ENCODE data around the gene C10orf105.
A peak's percentile ranks its signal among the peaks of the same experiment; 100 is the strongest.

C10orf105 gene

DNA sequence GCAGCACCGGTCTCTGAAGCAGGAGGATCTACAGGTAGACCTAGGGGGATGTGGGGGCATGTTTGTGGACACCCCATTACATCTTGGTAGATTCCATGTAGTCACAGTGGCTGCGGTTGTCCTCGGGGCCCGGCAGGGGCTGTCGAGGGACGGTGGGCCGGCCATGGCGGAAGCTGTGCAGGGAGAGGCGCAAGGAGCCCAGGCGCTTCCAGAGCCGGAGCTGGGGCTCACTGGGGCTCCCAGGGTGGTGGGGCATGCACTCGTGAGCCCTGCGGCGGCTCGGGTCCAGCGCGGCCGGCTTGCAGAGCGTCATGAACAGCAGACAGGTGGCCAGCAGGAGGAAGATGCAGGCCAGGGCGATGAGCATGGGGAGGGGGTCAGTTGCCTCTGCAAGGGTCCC lies 3.7 kb downstream of the C10orf105 start:
- DNase-seq: no peak

DNA sequence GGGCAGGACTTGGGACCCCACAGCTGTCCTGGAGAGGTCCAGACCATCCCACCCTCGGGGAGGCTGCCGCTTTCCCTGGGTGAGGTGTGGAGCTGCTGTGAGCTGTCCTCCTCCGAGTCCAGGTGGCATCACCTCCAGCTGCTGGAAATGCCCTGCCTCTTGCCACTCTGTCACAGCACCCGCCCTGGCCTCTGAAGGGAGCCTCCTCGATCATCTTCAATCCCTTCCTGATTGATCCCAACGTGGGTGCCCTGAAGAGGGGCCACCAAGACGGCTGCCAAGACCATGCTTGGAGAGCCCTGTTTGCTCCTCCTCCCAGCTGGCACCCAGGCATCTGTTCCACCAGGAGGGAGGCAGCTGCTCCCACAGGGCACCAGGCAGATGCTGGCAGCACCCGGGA lies 4.6 kb downstream of the C10orf105 start:
- peak; percentile 28 for DNase-seq

DNA sequence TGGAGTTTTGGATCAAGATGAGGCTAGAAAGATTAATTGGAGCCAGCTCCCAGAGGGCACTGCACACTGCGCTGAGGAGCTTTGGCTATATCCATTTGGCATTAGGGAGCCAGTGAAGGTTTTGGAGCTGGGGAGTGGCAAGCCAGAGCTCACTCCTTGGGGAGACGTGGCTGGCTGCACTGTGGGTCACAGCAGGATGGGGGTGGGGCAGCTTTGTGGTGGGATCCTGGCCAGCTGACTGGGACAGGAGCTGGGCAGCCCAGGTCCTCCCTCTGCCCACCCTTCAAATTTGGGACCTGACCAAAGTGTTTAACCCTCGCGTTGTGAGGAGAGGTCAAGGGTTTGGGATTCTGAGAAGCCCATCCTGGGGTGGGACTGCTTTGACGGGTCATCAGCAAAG lies 5.0 kb downstream of the C10orf105 start:
- DNase-seq: no peak

DNA sequence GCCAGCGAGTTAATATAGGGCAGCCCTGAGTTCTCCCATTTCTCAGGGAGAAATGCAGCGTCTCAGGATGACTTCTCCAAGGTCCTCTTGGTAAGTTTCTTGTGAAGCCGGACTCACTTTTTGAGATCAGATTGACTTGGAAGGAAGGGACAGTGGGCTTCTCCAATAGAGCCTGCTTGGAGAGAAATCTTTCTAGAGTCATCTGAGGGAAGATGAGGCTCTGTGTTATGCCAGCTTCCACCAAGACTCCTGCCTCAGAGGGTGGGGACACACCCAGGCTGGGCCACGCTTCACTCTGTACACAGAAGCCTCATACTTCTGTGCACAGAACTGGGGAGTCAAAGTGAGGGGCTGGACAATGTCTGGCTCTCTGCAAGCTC lies 5.6 kb downstream of the C10orf105 start:
- no peak for DNase-seq

DNA sequence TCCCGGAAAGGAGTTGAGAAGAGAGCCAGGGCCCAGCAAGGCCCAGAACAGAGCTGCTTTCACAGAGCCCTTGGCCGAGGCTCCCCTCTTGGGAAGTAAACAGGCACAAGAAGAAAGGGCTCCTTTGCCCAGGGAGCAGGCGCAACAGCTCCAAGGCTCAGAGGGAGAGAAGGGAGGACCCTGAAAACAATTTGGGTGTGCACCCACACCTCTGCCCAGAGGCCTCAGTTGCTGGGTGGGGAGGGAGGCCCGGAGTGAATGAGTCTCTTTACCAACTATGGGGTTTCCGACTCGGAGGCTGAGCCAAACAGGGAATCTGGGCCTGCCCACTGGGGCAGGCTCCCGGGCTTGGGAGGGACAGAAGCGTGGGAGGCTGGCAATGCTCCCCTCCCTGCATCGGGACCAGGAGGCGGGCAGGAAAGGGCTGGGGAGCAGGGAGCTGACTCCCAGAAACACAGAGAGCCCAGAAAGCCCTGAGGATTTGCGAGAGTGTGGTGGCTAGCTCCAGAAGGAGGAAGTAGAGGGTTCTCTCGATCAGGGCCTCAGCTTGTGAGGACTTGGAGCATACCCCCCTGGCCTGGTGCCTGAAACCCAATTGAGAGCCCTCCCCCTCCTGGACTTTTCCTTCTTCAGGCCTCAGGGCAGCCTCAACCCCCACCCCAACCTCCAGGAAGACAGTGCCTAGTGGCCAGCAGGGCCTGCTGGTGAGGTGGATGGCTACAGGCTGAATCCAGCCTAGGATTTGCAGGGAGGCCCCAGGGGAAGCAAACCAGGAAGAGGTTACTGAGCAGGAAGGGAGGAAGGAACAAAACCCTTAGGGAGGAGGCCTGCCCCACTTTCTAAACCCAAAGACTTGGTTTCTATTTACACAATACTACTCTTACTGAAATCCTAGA lies 6.2 kb downstream of the C10orf105 start:
- DNase-seq: no peak

DNA sequence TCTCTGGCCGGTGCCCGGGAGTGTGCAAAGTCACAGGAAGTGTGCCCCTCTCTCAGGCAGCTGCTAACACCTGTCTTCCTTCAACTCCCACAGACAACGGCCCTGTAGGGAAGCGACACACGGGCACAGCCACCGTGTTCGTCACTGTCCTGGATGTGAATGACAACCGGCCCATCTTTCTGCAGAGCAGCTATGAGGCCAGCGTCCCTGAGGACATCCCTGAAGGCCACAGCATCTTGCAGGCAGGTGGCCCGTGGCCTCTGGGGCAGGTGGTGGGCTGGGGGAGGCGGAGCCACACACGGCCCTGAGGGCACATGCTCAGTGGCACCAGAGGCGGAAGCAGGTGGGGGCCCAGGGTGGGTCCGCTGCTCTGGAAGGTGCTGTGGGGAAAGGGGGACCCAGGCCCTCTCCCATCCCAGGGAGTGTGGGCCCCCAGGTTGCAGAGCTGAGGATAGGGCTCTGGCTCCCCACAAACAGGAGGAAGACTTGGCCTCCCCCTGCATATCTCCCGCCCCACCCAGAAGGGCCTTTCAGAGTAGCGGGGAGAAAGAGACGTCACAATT lies 6.9 kb downstream of the C10orf105 start:
- DNase-seq: no peak

DNA sequence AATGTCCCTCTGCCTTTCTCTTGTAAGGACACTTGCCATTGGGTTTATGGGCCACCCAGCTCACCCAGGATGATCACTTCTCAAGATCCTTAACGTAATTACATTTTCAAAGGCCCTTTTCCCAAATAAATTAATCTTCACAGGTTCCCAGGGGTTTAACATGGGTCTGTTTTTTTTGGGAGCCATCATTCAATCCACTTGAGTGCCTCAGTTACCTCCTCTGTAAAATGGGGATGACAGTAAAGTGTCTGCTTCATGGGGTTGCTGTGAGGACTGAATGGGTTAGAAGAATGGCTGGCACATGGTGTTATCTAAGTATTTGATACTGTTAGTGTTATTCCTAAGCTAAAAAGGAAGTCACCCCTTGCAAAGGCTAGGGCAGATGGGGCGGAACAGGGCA lies 7.4 kb downstream of the C10orf105 start:
- DNase-seq: no peak

DNA sequence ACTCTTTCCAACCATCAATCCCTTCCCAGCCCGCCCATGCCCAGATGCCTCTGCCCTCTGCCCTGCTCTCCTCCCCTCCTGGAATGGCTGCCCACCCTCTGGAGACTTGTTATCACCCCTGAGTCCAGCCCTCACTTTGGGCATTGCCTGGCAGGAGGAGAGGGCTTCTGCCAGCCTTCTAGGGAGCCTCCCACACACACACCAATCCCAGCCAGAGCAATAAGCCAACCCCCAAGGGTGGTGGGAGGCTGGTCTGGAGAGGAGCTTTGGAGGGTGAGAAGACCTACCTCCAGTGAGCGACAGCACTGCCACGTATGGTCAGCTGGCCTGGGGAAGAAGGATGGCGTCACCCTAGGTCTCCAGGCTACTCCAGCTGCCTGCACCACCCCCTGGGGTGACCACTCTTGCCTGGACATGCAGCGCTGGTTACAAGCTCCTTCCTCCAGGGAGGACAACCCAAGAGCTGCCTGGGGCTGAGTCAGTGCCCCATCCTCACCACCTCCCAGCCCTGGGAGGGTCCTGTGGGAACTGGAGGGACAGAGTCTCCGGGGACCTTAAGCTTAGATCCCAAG lies 8.4 kb downstream of the C10orf105 start:
- DNase-seq: no peak

DNA sequence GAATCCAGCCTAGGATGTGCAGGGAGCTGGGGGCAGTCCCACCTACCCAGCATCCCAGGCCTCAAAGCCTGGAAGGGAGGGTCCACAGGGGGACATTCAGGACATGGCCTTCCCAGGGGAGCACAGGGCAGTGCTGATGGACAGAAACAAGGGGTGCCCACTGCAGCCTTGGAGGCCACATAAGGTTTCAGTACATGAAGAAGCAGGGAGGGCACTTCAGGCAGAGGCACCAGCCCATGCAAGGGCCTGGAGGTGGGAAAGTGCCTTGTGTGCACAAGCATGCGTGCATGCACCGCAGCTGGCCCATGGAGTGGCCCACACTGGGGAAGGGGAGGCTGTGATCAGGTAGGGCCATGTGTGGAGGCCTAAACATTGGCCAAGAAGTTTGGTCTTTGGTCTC lies 9.1 kb downstream of the C10orf105 start:
- no peak for DNase-seq

DNA sequence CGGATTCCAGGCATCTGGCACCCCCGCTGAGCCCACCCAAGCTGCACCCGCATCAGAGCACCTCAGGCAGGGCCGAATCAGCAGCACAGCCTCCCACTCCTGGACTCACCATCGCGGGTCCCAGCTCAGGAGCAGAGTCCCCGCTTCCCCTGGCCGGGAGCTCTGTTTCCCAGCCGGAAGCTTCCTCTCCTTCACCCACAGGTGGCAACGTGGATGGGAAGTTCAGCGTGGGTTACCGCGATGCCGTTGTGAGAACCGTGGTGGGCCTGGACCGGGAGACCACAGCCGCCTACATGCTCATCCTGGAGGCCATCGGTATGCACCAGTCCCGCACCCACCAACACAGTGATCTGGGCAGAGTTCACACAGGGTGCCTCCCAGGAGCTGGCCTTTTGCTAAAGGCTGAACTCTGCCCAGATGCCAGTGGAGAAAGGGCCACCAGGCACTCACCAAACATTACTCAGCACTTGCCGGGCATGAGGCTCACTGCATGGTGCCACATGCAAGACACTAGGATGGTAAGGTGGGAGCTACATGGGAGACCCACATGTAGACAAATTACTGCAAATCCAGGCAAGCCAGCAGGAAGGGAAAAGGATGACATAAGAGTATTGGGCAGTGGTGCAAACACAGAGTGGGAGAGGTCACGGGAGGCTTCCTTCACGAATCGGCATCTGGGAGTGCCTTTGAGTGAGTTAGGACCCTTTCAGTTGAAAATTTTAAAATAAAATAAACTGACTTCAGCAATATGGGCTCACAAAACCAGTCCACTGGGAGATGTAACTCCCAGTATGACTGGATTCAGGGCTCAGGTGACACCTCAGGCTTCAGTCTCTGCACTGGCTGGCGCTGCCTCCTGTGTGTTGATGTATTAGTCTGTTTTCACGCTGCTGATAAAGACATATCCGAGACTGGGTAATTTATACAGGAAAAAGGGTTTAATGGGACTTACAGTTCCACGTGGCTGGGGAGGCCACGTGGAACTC lies 10.4 kb downstream of the C10orf105 start:
- DNase-seq: no peak

DNA sequence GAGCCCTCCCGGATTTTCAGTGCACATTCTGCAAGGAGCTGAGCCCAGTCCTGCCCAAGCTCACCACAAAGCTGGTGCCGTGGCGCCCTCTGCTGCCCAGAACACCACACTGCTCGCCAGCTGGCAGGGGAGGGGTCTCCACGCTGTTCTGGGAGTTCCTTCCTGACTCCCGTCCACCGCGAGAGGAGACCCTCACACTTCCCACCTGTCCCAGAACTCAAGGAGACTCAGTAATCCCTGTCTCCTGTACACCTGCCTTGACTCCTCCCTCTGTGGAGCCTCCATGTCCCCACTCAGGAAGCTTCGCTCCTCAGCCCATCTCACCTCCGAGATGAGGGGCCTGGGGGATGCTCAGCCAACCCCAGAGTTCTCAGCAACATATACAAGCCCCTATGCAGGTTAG lies 11.3 kb downstream of the C10orf105 start:
- peak; percentile 53 for DNase-seq

DNA sequence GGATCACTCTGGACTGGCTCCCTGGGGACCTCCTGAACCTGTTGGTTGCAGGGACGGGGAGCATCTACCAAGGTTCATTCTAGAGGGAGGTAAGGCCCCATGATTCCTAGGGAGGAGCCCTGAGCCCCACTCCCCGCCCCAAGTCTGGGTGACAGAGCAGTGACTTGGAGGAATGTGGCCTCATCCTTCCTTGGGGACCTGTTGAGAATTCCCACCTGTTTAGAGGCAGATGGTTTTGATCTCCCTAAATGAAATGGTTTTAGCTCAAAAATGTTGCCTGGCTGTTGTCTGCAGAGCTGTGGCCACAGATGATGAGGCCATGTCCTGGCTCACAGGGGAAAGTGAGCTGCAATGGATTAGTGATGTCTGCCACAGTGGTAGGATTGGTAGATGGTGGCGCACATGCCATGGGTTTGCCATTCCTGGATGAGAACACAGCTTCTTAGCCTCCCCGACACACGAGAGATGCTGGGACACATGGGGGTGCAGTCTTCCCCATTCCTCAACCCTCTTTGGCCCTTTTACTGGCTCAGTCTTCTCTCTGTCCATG lies 12.3 kb downstream of the C10orf105 start:
- DNase-seq: no peak

DNA sequence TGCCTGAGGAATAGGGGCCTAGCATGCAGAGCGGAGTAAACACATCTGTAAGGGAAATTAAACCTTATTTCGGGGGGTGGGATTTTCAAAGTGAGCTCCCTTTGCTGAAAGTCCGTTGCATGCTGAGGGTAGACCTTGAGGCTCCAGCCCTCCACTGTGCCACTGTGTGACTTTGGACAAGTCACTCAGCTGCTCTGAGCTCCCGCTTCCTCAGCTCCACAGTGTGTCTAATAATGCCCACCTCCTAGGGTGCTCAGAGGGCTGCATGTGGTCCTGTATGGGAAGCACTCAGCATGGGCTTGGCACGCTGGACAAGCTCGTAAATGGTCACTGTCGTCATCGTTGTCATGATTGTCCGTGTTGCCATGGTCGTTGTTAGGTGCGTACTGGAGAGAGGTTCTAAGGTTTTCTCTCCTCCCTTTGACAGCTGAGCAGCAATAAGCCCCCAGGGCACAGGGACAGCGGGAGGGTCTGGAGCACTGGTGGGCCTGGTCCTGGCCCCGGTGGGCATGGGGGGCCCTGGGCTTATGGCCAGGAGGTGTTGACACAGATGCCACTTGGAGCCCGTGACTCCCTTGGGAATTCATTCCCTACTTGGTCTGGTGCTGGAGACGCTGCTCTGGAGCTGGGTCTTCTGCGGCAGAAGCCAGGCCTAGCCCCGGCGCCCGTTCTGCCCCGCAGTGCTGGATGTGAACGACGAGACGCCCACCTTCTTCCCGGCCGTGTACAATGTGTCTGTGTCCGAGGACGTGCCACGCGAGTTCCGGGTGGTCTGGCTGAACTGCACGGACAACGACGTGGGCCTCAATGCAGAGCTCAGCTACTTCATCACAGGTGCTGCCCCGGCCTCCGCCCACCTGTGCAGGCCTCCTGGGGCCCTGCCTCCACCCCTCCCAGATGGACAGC lies 13.1 kb downstream of the C10orf105 start:
- no peak for DNase-seq

DNA sequence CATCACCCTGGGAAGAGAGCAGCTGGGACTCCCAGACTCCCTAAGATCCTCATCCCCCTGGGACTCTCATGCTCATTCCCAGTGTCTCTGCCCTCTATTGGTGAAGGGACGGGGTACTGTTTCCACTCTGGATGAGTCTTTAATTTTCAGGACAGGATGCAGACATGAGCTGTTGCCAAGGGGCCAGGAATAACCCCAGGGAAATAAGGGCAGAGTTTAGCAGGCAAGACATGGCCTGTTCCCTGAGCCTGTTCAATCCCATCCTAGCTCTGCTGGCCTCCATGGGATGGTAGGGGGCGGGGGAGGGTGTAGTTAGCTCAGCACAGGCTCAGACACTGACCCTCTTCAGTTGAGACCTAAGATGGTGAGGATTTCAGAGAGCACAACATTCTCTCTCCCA lies 14.0 kb downstream of the C10orf105 start:
- no peak for DNase-seq

DNA sequence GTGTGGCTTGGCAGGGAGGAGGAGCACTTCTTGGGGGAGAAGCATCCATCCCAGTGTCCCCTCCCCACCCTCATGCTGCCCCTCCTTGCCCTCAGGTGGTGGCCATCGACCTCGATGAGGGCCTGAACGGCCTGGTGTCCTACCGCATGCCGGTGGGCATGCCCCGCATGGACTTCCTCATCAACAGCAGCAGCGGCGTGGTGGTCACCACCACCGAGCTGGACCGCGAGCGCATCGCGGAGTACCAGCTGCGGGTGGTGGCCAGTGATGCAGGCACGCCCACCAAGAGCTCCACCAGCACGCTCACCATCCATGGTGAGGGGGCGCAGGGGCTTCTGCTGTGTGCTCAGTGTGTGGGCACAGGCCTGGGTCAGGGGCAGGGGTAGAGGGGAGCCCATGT lies 14.8 kb downstream of the C10orf105 start:
- DNase-seq: no peak

DNA sequence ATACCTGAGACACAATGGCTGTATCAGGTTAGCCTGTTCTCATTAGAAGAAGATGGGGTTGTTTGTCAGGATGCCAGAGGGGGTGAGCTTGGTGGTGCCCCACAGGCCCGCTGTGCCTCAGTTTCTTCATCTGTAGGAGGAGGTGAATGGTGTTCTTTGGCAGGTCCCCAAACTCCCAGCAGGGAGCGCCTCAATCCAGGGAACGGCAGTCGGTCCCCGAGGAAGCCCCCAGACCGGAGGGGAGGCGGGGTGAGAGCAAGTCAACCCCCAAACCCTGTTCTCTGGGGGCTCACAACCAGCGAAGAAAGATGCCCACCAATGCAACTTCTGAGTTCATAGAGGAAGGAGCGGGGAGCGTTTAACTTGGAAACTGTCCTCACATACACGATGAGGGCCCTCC lies 16.0 kb downstream of the C10orf105 start:
- no peak for DNase-seq

DNA sequence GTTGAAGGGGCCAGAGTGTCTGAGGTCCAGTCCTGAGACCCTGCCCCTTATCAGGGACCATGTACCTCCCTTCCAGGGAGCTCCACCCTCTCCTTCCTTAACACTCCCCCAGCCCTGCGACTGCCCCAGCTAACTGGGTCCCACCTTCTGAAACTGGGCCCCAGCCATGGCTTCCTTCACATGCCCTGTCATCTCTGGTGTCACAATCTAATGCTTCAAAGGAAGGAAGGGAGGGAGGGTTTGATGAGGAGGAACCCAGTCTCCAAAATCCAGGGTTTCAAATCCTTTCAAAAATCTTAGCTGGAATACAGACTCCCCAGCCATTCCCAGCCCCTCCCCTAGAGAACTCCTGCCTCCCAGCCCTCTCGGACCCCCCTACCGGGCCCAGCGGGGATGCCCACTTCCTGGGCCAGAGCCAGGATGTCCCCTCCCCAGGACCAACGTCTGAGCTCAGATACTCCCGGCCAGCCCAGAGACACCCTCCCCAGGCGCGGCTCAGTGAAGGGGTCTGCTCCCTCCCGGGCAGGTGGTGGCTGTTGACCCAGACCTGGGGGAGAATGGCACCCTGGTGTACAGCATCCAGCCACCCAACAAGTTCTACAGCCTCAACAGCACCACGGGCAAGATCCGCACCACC lies 18.0 kb downstream of the C10orf105 start:
- no peak for DNase-seq

DNA sequence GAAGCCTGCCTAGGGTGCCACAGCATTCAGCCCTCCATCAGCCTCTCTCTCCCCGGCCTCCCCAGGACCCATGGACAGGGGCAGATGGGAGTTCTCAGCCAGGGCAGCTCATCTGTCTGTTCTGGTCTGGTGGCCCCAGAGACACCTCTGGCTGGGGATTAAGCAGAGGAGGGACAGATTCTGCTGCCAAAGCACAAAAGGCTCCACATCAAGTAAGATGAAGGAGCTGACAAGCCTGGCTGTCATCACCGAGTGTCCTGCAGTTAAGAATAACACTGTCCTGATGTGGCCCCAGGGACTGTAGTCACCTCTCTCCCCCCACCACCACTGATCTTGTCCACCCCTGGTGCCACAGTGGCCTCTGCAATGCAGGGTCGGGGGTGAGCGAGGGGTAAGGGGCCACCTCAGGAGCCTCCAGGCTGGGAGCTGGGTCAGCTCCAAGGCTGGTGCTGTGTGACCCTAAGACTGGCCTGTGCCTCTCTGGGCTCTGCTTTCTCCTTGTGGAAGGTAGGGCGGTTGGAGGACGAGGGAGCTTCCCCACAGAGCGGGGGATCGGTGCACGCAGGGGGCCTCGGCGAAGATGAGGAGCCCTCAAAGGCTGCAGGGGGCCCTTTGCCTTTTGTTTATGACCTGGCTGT lies 18.7 kb downstream of the C10orf105 start:
- DNase-seq: no peak

DNA sequence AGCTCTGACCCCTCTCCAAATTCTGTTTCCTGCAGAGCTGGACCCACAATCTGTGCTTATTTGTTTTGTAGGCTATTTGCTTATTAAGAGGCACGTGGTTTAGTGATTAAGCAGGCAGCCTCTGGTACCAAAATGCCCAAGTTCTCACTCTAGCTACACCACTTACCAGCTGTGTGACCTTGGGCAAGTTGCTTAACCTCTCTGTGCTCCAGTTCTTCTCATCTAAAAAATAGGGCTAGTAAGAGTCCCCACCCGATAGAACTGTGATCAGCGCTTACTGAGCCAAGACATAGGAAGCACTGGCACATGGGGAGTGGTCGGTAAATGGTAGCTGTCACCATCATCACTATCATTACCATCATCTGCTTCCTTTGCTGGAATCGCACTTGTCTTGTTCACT lies 20.8 kb downstream of the C10orf105 start:
- no peak for DNase-seq

DNA sequence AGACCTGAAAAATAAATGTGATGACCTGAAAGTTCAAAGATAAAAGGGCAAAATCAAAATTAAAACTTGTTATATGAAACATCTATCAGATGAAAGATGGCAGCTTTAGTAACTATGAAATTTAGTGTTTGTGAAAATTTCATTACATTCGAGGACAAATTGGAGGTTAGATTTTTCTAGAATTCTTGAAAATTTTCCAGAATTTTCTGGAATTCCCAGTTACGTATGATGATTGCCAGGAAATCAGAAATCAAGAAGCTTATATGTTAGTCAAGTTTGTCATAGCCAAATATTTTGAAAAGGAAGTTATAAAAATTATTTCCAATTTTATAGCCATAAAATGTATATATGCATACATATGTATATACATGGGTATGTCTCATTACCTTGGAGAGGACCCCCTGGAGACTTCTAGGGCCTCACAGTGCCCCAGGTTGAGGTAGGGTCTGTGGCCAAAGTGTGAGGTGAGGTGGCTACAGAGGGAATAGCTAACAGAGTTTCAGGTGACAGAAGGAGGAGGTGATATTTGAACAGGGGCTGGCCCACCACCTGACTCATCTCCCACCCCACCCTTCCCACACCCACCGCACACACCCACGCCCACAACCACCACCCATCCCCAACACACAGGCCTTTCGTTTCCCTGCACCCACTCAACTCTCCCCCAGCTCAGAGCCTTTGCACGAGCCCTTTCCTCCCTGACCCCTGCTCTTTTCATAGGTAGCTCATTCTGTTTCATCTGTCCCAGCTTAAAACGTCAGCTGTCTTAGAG lies 21.5 kb downstream of the C10orf105 start:
- no peak for DNase-seq
